Measurements from ENCODE around the gene NAV2.

The NAV2 gene

DNA sequence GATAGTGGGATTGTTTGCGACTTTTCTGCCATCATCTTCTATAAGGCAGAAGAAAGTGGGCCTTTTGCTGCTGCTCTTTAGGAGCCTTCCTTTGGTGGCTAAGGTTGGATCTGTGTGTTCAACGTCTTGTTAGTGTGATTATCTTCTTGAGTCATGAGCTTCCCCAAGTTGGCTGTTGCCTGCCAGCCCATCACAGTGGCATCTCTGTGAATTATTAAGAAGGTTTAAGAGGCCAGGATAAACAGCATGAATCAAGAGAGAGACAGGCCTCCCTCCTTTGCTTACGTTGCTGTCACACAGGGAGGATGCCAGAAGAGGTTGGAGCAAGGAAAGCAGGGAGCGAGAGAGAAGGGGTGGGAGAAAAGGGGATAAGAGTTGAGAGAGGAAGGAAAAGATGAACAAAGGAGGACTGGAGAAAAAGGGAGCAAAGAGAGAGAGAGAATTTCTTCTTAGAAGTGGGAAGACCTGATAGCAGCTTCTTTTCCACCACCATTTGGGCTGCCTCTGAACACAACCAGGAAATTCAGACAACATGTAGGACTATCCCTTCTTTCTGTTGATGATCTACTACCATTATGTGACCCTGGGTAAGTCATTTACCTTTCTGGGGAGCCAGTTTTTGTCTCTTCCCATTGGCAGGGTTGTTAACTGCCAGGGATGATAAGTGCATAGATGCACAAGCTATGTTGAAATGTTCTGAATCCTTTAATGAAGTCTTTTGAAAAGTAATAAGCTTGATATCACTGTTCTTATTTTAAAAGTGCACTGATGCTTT is 126.5 kb downstream of the NAV2 start:
- DNase-seq (ENCODE audit: low read depth) = no peak
- no peak overlapping the region for H3K4me3 ChIP-seq (ENCODE audit: low read length)
- TF ChIP-seq, protein P1, sequence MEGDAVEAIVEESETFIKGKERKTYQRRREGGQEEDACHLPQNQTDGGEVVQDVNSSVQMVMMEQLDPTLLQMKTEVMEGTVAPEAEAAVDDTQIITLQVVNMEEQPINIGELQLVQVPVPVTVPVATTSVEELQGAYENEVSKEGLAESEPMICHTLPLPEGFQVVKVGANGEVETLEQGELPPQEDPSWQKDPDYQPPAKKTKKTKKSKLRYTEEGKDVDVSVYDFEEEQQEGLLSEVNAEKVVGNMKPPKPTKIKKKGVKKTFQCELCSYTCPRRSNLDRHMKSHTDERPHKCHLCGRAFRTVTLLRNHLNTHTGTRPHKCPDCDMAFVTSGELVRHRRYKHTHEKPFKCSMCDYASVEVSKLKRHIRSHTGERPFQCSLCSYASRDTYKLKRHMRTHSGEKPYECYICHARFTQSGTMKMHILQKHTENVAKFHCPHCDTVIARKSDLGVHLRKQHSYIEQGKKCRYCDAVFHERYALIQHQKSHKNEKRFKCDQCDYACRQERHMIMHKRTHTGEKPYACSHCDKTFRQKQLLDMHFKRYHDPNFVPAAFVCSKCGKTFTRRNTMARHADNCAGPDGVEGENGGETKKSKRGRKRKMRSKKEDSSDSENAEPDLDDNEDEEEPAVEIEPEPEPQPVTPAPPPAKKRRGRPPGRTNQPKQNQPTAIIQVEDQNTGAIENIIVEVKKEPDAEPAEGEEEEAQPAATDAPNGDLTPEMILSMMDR (IDR thresholded peaks at IDR 0.05; ENCODE audit: insufficient read depth, low read depth, low read length, missing control alignments) = no peak

DNA sequence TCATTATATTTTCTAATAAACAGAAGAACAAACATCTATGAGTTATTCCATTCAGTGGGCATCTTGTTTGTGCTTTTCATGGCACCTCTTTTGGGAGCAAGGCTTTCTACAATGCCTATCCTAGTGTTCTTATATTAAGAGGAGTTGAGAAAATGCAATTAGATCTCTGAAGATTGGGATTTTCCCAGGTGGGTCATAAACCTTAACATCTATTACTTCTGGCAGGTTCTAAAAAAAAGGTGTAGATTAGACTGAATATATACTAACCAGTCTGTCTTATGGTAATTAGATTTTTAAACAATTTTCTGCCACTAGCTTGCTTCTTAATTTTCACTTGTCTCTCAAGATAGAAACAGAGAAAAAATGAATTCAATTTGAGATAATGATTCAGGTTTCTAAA is 128.3 kb downstream of the NAV2 start:
- no peak for DNase-seq (ENCODE audit: low read depth)
- TF ChIP-seq, protein P1 (IDR thresholded peaks at IDR 0.05; ENCODE audit: insufficient read depth, low read depth, low read length, missing control alignments) = no peak
- H3K4me3 ChIP-seq (ENCODE audit: low read length) = no peak overlapping the region

DNA sequence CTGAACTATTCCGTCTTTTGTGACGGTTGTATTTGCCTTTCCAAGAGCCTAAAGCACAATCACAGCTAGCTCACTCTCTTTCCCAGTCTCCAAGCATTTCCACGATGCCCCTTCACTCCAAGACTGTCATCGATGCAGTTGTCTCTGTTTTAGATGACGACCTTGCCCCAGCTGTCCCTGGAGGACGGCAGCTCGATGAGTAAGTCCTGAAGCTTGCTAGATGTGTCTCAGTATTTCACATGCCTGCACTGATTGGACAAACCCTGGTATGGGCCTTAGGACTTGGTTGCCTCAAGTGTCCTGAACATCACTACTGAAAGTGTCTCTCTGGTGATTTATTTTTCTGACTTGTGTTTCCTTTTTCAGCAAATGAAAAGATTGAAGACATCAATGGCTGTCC is 129.9 kb downstream of the NAV2 start:
- TF ChIP-seq, protein P1 (IDR thresholded peaks at IDR 0.05; ENCODE audit: insufficient read depth, low read depth, low read length, missing control alignments) = no peak
- no peak overlapping the region for H3K4me3 ChIP-seq (ENCODE audit: low read length)
- DNase-seq (ENCODE audit: low read depth) = no peak

DNA sequence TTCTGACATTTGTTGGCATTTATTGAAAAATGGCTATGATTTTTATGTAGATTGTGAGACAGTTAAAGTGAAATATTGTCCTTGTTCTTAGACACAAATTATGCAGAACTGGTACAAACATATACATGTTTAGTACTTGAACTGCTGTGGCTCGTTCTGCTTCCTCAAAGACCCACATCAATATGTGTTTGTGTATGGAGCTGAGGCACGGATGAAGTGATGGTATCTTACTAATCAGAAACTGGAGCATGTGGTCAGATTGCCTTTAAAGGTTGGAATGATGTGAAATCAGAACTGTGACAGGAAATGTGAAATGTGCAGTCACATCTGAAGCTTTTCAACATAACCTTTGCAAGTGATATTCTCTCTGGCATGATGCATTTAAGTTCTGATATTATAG is 130.4 kb downstream of the NAV2 start:
- TF ChIP-seq, protein P1 (IDR thresholded peaks at IDR 0.05; ENCODE audit: insufficient read depth, low read depth, low read length, missing control alignments) = no peak
- H3K4me3 ChIP-seq (ENCODE audit: low read length) = no peak overlapping the region
- DNase-seq (ENCODE audit: low read depth) = no peak

DNA sequence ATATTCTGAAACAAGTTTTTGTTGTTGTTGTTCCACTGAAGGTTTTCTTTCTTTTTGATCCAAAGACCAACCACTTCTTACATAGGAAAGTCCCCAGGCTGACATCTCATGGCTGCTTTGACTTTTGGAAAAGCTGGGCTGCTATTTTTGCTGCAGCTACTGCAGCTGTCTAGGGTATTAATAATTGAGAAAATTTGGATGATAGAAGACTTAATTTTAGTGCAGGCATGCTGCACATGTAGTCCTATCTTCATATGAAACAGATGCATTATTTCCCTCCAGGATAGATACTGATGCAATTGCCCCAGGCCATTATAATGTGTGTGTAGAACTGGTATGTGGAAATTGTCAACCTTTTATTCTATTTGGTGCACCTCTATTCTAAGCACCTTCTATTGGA is 131.4 kb downstream of the NAV2 start:
- no peak overlapping the region for H3K4me3 ChIP-seq (ENCODE audit: low read length)
- TF ChIP-seq, protein P1 (IDR thresholded peaks at IDR 0.05; ENCODE audit: insufficient read depth, low read depth, low read length, missing control alignments) = no peak
- DNase-seq (ENCODE audit: low read depth) = no peak

GRCh38 chr11:19844806-19845205 is 132.2 kb downstream of the NAV2 start:
- H3K4me3 ChIP-seq (ENCODE audit: low read length) = no peak overlapping the region
- TF ChIP-seq, protein P1 (IDR thresholded peaks at IDR 0.05; ENCODE audit: insufficient read depth, low read depth, low read length, missing control alignments) = no peak
- no peak for DNase-seq (ENCODE audit: low read depth)

GRCh38 chr11:19845626-19846025 is 133.0 kb downstream of the NAV2 start:
- H3K4me3 ChIP-seq (ENCODE audit: low read length) = no peak overlapping the region
- TF ChIP-seq, protein P1 (IDR thresholded peaks at IDR 0.05; ENCODE audit: insufficient read depth, low read depth, low read length, missing control alignments) = no peak
- DNase-seq (ENCODE audit: low read depth) = no peak
